GM23248 (cell line): ENCODE results near the gene SLF2.

Experiments
- EZH2 ChIP-seq: fragments of 200-600 bp; sonication (generic); IDR thresholded peaks from 2 replicates; pipeline ENCODE4 v1.6.1; 2018; ENCODE audit warnings: antibody characterized with exemption, mild to moderate bottlenecking; ENCODE audit not compliant: insufficient read depth, poor library complexity, severe bottlenecking
- EZH2phosphoT487 ChIP-seq: fragments of 200-600 bp; sonication (generic); IDR thresholded peaks from 2 replicates; pipeline ENCODE4 v1.6.1; 2018; ENCODE audit warnings: antibody characterized with exemption, moderate library complexity, mild to moderate bottlenecking, low read depth; ENCODE audit not compliant: insufficient read depth

GRCh38 chr10:101007915-101008822, 95.4 kb downstream of the SLF2 start:
- TF ChIP-seq EZH2phosphoT487, result no peak
- no peak for TF ChIP-seq EZH2
